Smooth muscle cell (in vitro differentiated cells): ENCODE measurements around the gene MAPK1IP1L. TPM values are rescaled to one million over a fixed set of nuclear protein-coding genes. Genes with fewer than 3 reads are reported as not detected.
A peak's percentile ranks its signal among the peaks of the same experiment; 100 is the strongest.

Experiments used
- DNase-seq: peaks from one replicate; lab custom pipeline; 2025; ENCODE audit not compliant: unreplicated experiment; lab: John Stamatoyannopoulos, UW
- H2AFZ ChIP-seq: fragments of 200-600 bp; sonication (generic); 2 replicates; pipeline ENCODE4 v1.6.0; 2016; ENCODE audit warnings: antibody characterized with exemption, low read depth, mild to moderate bottlenecking
- H3F3A ChIP-seq: fragments of 200-600 bp; sonication (generic); 2 replicates; pipeline ENCODE4 v1.6.0; 2017; ENCODE audit warnings: antibody characterized with exemption, low read depth
- H3K27ac ChIP-seq: fragments of 200-600 bp; sonication (generic); 2 replicates; pipeline ENCODE4 v1.5.1; 2016; ENCODE audit warnings: low read depth, mild to moderate bottlenecking
- H3K27me3 ChIP-seq: fragments of 200-600 bp; sonication (generic); 2 replicates; pipeline ENCODE4 v1.6.1; 2016; ENCODE audit warnings: low read depth, mild to moderate bottlenecking
- H3K36me3 ChIP-seq: fragments of 200-600 bp; sonication (generic); 2 replicates; pipeline ENCODE4 v1.5.1; 2016; ENCODE audit warnings: low read depth
- H3K4me1 ChIP-seq: fragments of 200-600 bp; sonication (generic); 2 replicates; pipeline ENCODE4 v1.5.1; 2016; ENCODE audit warnings: low read depth
- H3K4me2 ChIP-seq: fragments of 200-600 bp; sonication (generic); 2 replicates; pipeline ENCODE4 v1.6.0; 2016; ENCODE audit warnings: mild to moderate bottlenecking
- H3K4me3 ChIP-seq: fragments of 200-600 bp; sonication (generic); 2 replicates; pipeline ENCODE4 v1.5.1; 2016; ENCODE audit warnings: mild to moderate bottlenecking
- H3K79me2 ChIP-seq: fragments of 200-600 bp; sonication (generic); 2 replicates; pipeline ENCODE4 v1.6.0; 2016; ENCODE audit warnings: low read depth, mild to moderate bottlenecking
- H3K9ac ChIP-seq: fragments of 200-600 bp; sonication (generic); 2 replicates; pipeline ENCODE4 v1.6.0; 2016; ENCODE audit warnings: low read depth
- H3K9me3 ChIP-seq: fragments of 200-600 bp; sonication (generic); replicated peaks from 2 replicates; pipeline ENCODE4 v1.5.1; 2016; ENCODE audit warnings: low read depth
- H4K20me1 ChIP-seq: fragments of 200-600 bp; sonication (generic); 2 replicates; pipeline ENCODE4 v1.6.0; 2016; ENCODE audit warnings: low read depth
- CTCF ChIP-seq: fragments of 200-600 bp; sonication (generic); IDR thresholded peaks from 2 replicates; pipeline ENCODE4 v1.5.1; 2017; ENCODE audit warnings: borderline replicate concordance, mild to moderate bottlenecking, antibody characterized with exemption; ENCODE audit not compliant: insufficient read depth, poor library complexity, severe bottlenecking
- WGBS: methylation state at CpG from one replicate; pipeline ENCODE4 v1.1.7; 2016; ENCODE audit warnings: low lambda C conversion rate; 5-methylcytosine and 5-hydroxymethylcytosine counted together
- polyA plus RNA-seq: library from polyadenylated mRNA; unstranded; fragments of >200 nt; fragmentation: Nextera tagmentation; extraction: Ambion mirVana; gene quantifications from 2 replicates; pipeline ENCODE4 v1.2.1, GENCODE V29; 2016
- total RNA-seq: library from RNA; depleted of rRNA; stranded (reverse); fragments of >200 nt; gene quantifications from 2 replicates; pipeline ENCODE4 v1.2.3, GENCODE V29; 2014

The MAPK1IP1L gene
- total and polyA plus RNA-seq, 2 experiments from 2014 or later = 89.7 to 109 TPM

GRCh38 chr14:55073856-55074255 lies 22.4 kb downstream of the MAPK1IP1L start:
- no peak for DNase-seq
- peak overlapping the region; percentile 50 for H3K4me2 ChIP-seq
- H2AFZ ChIP-seq = no peak overlapping the region
- no peaks in the 10 kb centered on the region for H3K27me3 ChIP-seq
- peak overlapping the region; percentile 78 for H3K27ac ChIP-seq
- peaks cover 22% of the 10 kb centered on the region for H3K4me1 ChIP-seq
- H3K79me2 ChIP-seq = no peaks in the 10 kb centered on the region
- H4K20me1 ChIP-seq = peaks cover 4% of the 10 kb centered on the region
- no peak overlapping the region for H3K4me3 ChIP-seq
- no peaks in the 10 kb centered on the region for H3K36me3 ChIP-seq
- no peak for TF ChIP-seq CTCF
- H3F3A ChIP-seq = peaks cover 11% of the 10 kb centered on the region
- 41% methylated on average over 2 of the region's 2 CpGs for WGBS
- no peak overlapping the region for H3K9ac ChIP-seq
- H3K9me3 ChIP-seq = no peaks in the 10 kb centered on the region

GRCh38 chr14:55074662-55075061 lies 23.2 kb downstream of the MAPK1IP1L start:
- Histone ChIP-seq H3F3A (peaks cover 9% of the 10 kb centered on the region), H3K27ac (peak overlapping the region; percentile 78), H3K4me1 (peaks cover 22% of the 10 kb centered on the region), H3K9ac (no peak overlapping the region), H3K4me2 (no peak overlapping the region), H3K4me3 (no peak overlapping the region), H2AFZ (no peak overlapping the region), H3K27me3 (no peaks in the 10 kb centered on the region), H3K36me3 (no peaks in the 10 kb centered on the region), H3K9me3 (no peaks in the 10 kb centered on the region), H3K79me2 (no peaks in the 10 kb centered on the region), H4K20me1 (peaks cover under 1% of the 10 kb centered on the region)
- no peak for DNase-seq
- no peak for TF ChIP-seq CTCF
- WGBS = 63% methylated on average over 5 of the region's 5 CpGs

- Histone ChIP-seq H3K9me3 (no peaks in the 10 kb centered on the region), H3K4me2 (peak overlapping the region; percentile 62), H3K4me3 (no peak overlapping the region), H3K27ac (peak overlapping the region; percentile 78), H4K20me1 (no peaks in the 10 kb centered on the region), H3K79me2 (no peaks in the 10 kb centered on the region), H2AFZ (no peak overlapping the region), H3K9ac (peak overlapping the region; percentile 40), H3K36me3 (no peaks in the 10 kb centered on the region), H3F3A (peaks cover 2% of the 10 kb centered on the region), H3K4me1 (peaks cover 22% of the 10 kb centered on the region), H3K27me3 (no peaks in the 10 kb centered on the region)
- 66% methylated on average over 3 of the region's 3 CpGs for WGBS
- no peak for DNase-seq
- no peak for TF ChIP-seq CTCF
These were observed 24.3 kb downstream of the MAPK1IP1L start for GRCh38 chr14:55075628-55076175.
